Heart left ventricle (tissue), 13 donors: Measurements from ENCODE around the gene MED31.

ENCODE experiments used
- CTCF ChIP-seq, 12 donors: fragments of 200-600 bp; sonication (generic) in 4 of 12; IDR thresholded peaks; one replicate each; pipeline versions ENCODE4 v1.5.0 to v1.8.0; 2018 to 2022; ENCODE audit warnings: antibody characterized with exemption in 12 of 12, mild to moderate bottlenecking in 5 of 12
- POLR2A ChIP-seq, 2 donors: fragments of 450-650 bp; IDR thresholded peaks; one replicate each; pipeline ENCODE4 v1.6.1; 2017; ENCODE audit warnings: antibody characterized with exemption in 2 of 2, mild to moderate bottlenecking in 2 of 2, moderate library complexity in 2 of 2
- donor health status: ischemic (EF 13 %, LVEDD 7.1; RV severe dilation, severe dysfunction).
- donor health status: DM: no; HTN: yes; CAD: no.
- donor health status: DM: no; HTN: no; CAD: no.
- donor health status: ischemic (EF 25% LVEDD 6.9; RV normal size, moderate dysfunction).
- donor health status: ischemic (EF 25% LVEDD 5.7; RV mildly dilated, moderate dysfunction).
- donor health status: ischemic (EF 35%, LVEDD 5.7; RV mildly dilated, moderate dysfunction).
- donor health status: nonischemic (EF 11% LVEDD 7.7; RV severe dilation, severe dysfunction).
- donor health status: DM: yes; HTN: yes; CAD: no.
- donor health status: PGD.
- donor health status: ischemic (EF 29% LVEDD 5.4; RV normal size, mild dysfunction).
- donor health status: nonischemic (EF 23%, LVEDD 6.1; RV moderate dilation, normal function).

- no peak for TF ChIP-seq CTCF (IDR thresholded peaks at IDR 0.05)
- TF ChIP-seq POLR2A (IDR thresholded peaks at IDR 0.05), result no peak
These were observed 25.4 kb upstream of the MED31 start for GRCh38 chr17:6676802-6677157.
